ENCODE results near the gene TRAF4. TPM values are rescaled to one million over a fixed set of nuclear protein-coding genes. Genes with fewer than 3 reads are reported as not detected.

Gene TRAF4
- total RNA-seq, 1 experiment from 2014 or later, result 268 TPM

DNA sequence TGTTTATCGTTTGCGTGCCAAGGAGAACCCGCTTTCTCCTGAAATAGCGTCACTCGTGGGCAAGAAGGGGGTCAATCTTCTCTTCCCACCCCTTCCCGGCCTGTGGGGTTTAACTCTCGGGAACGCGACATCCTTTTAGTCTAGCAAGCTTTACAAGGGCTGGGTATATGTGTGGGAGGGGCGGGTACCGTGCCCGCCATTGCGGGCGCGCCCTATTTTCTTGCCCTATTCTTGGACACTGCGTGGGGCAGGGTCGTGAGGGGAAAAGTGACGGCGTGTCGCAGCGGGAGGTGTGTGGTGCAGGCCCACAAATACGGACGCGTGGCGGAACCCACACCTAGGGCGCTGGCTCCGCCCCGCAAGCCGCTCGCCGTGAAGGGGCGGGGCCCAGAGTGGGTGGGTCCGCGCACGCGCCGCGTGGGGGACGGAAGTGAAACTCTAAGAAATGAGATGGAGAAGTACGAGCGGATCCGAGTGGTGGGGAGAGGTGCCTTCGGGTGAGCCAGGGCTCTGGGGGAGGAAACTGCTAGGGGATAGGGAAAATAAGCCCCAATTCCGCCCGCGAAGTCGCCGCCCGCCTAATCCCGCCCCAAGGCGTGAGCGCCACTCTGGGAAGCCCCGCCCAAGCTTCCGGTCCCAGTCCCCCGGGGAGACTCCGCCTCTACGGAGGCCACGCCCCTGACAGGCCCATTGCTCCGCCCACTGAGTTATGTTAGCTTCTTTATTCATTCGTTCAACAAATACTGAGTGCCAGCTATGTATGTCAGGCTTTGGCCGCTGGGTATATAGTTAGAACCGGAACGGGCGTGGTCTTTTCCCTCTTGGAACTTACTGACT is 15.2 kb upstream of the TRAF4 start, which contains the start of gene NEK8:
Gene NEK8 (plus strand): TSS at position 425 of the 837 bp plus-strand sequence. CDS start 26 bp downstream, at position 451.
- H3K4me3 Mint-ChIP-seq, result peak within 1 kb of the TSS; percentile 92
- peaks cover 25% of the 10 kb centered on the region for H3K4me1 Mint-ChIP-seq
- no peaks in the 10 kb centered on the region for H3K9me3 Mint-ChIP-seq
- no peaks in the 10 kb centered on the region for H3K27me3 Mint-ChIP-seq (ENCODE audit: low read depth)
- ATAC-seq (peak; percentile 15), DNase-seq (ENCODE audit: low spot score) (peak; percentile 98)
- H3K36me3 Mint-ChIP-seq, result peaks cover 11% of the 10 kb centered on the region
- peak within 1 kb of the TSS; percentile 99 for H3K27ac Mint-ChIP-seq
- ChIA-PET POLR2A (interaction anchor here (0.6 to 6.4 kb wide), 18 partner anchors 9 to 389 kb away, joined by 3 to 310 read pairs (median 8); partner anchors contain the start of genes BLTP2, DHRS13, FLOT2 and PHF12), CTCF (interaction anchor here (0.7 to 12.2 kb wide), 30 partner anchors 9 to 450 kb away, joined by 3 to 541 read pairs (median 14); partner anchors contain the start of genes BLTP2, DHRS13, ERAL1 and FAM222B)
- TF ChIP-seq SMAD4 (CRISPR knock-in tag; IDR thresholded peaks at IDR 0.05) (no peak), NR2C2 (CRISPR knock-in tag; IDR thresholded peaks at IDR 0.05) (no peak), ZNF425 (CRISPR knock-in tag; conservative IDR thresholded peaks at IDR 0.05) (no peak), ELF4 (CRISPR knock-in tag; IDR thresholded peaks at IDR 0.05; ENCODE audit: low read depth) (no peak), OVOL2 (CRISPR knock-in tag; IDR thresholded peaks at IDR 0.05; ENCODE audit: borderline replicate concordance) (no peak), TEAD1 (CRISPR knock-in tag; IDR thresholded peaks at IDR 0.05) (no peak), ZNF671 (CRISPR knock-in tag; IDR thresholded peaks at IDR 0.05) (no peak), SP1 (CRISPR knock-in tag; conservative IDR thresholded peaks at IDR 0.05) (peak; percentile 48), GRHL2 (CRISPR knock-in tag; IDR thresholded peaks at IDR 0.05; ENCODE audit: insufficient replicate concordance, severe bottlenecking) (no peak), TP53 (CRISPR knock-in tag; IDR thresholded peaks at IDR 0.05) (no peak), ZNF317 (CRISPR knock-in tag; IDR thresholded peaks at IDR 0.05; ENCODE audit: borderline replicate concordance, low read depth) (no peak), ZNF396 (CRISPR knock-in tag; IDR thresholded peaks at IDR 0.05; ENCODE audit: borderline replicate concordance) (no peak), ARID4B (CRISPR knock-in tag; IDR thresholded peaks at IDR 0.05; ENCODE audit: borderline replicate concordance) (peak; percentile 26; the same call in 1 of the 2 replicates), FOXJ3 (CRISPR knock-in tag; IDR thresholded peaks at IDR 0.05; ENCODE audit: borderline replicate concordance) (no peak), HMGA2 (CRISPR knock-in tag; IDR thresholded peaks at IDR 0.05) (no peak), FOXK1 (CRISPR knock-in tag; IDR thresholded peaks at IDR 0.05) (peak; percentile 11; the same call in 1 of the 2 replicates), NFATC4 (CRISPR knock-in tag; IDR thresholded peaks at IDR 0.05) (no peak), ATF1 (CRISPR knock-in tag; IDR thresholded peaks at IDR 0.05) (no peak), E2F5 (CRISPR knock-in tag; IDR thresholded peaks at IDR 0.05) (no peak), IRF2 (CRISPR knock-in tag; IDR thresholded peaks at IDR 0.05; ENCODE audit: borderline replicate concordance, low read depth) (no peak), ZNF138 (CRISPR knock-in tag; conservative IDR thresholded peaks at IDR 0.05) (no peak)
- TF ChIP-seq, protein P1, sequence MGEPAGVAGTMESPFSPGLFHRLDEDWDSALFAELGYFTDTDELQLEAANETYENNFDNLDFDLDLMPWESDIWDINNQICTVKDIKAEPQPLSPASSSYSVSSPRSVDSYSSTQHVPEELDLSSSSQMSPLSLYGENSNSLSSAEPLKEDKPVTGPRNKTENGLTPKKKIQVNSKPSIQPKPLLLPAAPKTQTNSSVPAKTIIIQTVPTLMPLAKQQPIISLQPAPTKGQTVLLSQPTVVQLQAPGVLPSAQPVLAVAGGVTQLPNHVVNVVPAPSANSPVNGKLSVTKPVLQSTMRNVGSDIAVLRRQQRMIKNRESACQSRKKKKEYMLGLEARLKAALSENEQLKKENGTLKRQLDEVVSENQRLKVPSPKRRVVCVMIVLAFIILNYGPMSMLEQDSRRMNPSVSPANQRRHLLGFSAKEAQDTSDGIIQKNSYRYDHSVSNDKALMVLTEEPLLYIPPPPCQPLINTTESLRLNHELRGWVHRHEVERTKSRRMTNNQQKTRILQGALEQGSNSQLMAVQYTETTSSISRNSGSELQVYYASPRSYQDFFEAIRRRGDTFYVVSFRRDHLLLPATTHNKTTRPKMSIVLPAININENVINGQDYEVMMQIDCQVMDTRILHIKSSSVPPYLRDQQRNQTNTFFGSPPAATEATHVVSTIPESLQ (CRISPR knock-in tag; IDR thresholded peaks at IDR 0.05), result no peak
- TF ChIP-seq, protein P2, sequence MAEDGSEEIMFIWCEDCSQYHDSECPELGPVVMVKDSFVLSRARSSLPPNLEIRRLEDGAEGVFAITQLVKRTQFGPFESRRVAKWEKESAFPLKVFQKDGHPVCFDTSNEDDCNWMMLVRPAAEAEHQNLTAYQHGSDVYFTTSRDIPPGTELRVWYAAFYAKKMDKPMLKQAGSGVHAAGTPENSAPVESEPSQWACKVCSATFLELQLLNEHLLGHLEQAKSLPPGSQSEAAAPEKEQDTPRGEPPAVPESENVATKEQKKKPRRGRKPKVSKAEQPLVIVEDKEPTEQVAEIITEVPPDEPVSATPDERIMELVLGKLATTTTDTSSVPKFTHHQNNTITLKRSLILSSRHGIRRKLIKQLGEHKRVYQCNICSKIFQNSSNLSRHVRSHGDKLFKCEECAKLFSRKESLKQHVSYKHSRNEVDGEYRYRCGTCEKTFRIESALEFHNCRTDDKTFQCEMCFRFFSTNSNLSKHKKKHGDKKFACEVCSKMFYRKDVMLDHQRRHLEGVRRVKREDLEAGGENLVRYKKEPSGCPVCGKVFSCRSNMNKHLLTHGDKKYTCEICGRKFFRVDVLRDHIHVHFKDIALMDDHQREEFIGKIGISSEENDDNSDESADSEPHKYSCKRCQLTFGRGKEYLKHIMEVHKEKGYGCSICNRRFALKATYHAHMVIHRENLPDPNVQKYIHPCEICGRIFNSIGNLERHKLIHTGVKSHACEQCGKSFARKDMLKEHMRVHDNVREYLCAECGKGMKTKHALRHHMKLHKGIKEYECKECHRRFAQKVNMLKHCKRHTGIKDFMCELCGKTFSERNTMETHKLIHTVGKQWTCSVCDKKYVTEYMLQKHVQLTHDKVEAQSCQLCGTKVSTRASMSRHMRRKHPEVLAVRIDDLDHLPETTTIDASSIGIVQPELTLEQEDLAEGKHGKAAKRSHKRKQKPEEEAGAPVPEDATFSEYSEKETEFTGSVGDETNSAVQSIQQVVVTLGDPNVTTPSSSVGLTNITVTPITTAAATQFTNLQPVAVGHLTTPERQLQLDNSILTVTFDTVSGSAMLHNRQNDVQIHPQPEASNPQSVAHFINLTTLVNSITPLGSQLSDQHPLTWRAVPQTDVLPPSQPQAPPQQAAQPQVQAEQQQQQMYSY (CRISPR knock-in tag; IDR thresholded peaks at IDR 0.05), result no peak

Data from WTC11 (cell line).